ENCODE results near the gene PIGT.

The PIGT gene

GRCh38 chr20:45402946-45403345, 13.0 kb upstream of the PIGT start:
- no peak for DNase-seq

GRCh38 chr20:45404438-45404837, 11.5 kb upstream of the PIGT start:
- no peak for DNase-seq

GRCh38 chr20:45405571-45406259, 10.2 kb upstream of the PIGT start:
- DNase-seq: peak in 1 of 2 experiments; percentile 50

GRCh38 chr20:45406260-45407066, 9.5 kb upstream of the PIGT start:
- peak in 1 of 2 experiments; percentile 26 for DNase-seq

GRCh38 chr20:45407067-45407745, 8.7 kb upstream of the PIGT start:
- DNase-seq: peak in 1 of 2 experiments; percentile 33

- DNase-seq: no peak
These were observed 7.9 kb upstream of the PIGT start, which contains the start of gene DBNDD2 for GRCh38 chr20:45407783-45408645. Gene DBNDD2, plus strand, starts transcription at chr20:45408289. Its CDS starts 179 bp downstream, at chr20:45408468.

- DNase-seq: no peak
These were observed 7.2 kb upstream of the PIGT start for GRCh38 chr20:45408646-45409213.

GRCh38 chr20:45409521-45410272, 6.2 kb upstream of the PIGT start:
- DNase-seq: no peak

- no peak for DNase-seq
These were observed 5.1 kb upstream of the PIGT start for GRCh38 chr20:45410887-45411286.

- no peak for DNase-seq
These were observed 3.3 kb upstream of the PIGT start for GRCh38 chr20:45412653-45413052.

- no peak for DNase-seq
These were observed 2.5 kb upstream of the PIGT start for GRCh38 chr20:45413479-45413878.

- DNase-seq: no peak
These were observed 976 bp downstream of the PIGT start for GRCh38 chr20:45416917-45417316.

GRCh38 chr20:45419188-45420091, 3.5 kb downstream of the PIGT start:
- peak in 1 of 2 experiments; percentile 18 for DNase-seq

- DNase-seq: no peak
These were observed 4.2 kb downstream of the PIGT start for GRCh38 chr20:45420125-45420524.

GRCh38 chr20:45423700-45424099, 7.8 kb downstream of the PIGT start:
- no peak for DNase-seq

GRCh38 chr20:45425561-45425960, 9.6 kb downstream of the PIGT start:
- DNase-seq: no peak

GRCh38 chr20:45426320-45427016, 10.5 kb downstream of the PIGT start:
- no peak for DNase-seq

- DNase-seq: no peak
These were observed 11.6 kb downstream of the PIGT start for GRCh38 chr20:45427236-45428149.

- DNase-seq: no peak
These were observed 13.7 kb downstream of the PIGT start for GRCh38 chr20:45429618-45430017.
